ENCODE results near the gene PLEKHO2.

DNA sequence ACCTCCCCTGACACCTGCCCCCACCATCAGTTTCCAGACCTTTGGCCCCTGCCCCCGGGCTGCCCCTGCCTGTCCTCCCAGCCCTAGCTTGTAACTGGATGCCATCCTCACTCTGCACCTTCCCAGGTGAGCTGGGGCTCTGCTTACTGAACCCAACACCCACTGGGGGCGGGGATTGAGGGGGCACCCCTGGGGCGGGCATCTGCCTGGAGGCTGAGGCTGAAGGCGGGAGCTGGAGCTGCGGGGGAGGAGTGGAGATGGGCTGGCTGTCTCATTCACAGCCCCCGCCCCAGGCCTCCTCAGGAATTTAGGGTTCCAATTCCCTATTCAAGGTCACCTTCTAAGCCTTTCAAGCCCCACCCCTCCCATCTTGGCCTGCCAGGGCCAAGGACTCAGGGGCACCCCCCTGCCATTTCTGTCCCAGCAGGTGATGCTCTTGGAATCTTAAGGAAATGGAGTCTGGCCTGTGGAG is 33.9 kb upstream of the PLEKHO2 start:
- no peak for TF ChIP-seq POLR2AphosphoS5 (IDR thresholded peaks at IDR 0.05)
- TF ChIP-seq, protein P1, sequence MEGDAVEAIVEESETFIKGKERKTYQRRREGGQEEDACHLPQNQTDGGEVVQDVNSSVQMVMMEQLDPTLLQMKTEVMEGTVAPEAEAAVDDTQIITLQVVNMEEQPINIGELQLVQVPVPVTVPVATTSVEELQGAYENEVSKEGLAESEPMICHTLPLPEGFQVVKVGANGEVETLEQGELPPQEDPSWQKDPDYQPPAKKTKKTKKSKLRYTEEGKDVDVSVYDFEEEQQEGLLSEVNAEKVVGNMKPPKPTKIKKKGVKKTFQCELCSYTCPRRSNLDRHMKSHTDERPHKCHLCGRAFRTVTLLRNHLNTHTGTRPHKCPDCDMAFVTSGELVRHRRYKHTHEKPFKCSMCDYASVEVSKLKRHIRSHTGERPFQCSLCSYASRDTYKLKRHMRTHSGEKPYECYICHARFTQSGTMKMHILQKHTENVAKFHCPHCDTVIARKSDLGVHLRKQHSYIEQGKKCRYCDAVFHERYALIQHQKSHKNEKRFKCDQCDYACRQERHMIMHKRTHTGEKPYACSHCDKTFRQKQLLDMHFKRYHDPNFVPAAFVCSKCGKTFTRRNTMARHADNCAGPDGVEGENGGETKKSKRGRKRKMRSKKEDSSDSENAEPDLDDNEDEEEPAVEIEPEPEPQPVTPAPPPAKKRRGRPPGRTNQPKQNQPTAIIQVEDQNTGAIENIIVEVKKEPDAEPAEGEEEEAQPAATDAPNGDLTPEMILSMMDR (IDR thresholded peaks at IDR 0.05): no peak
- TF ChIP-seq POLR2A (IDR thresholded peaks at IDR 0.05): no peak
